ENCODE results near the gene COPS9.

The COPS9 gene

GRCh38 chr2:240123821-240124650, 12.1 kb downstream of the COPS9 start:
- no peak for DNase-seq (ENCODE audit: extremely low spot score)
- CTCF ChIA-PET: no interaction called here
- POLR2A ChIA-PET: no interaction called here
- no peak for TF ChIP-seq FOXA1 (IDR thresholded peaks at IDR 0.05)
- TF ChIP-seq LEF1 (IDR thresholded peaks at IDR 0.05; ENCODE audit: borderline replicate concordance): no peak
- no peak for TF ChIP-seq SP1 (IDR thresholded peaks at IDR 0.05)
- no peak for TF ChIP-seq PKNOX1 (IDR thresholded peaks at IDR 0.05)
- TF ChIP-seq FOXM1 (IDR thresholded peaks at IDR 0.05; ENCODE audit: borderline replicate concordance): no peak
- no peak for TF ChIP-seq FOXK2 (IDR thresholded peaks at IDR 0.05)
- no peak for TF ChIP-seq ARNT (IDR thresholded peaks at IDR 0.05)

GRCh38 chr2:240121675-240122074, 14.4 kb downstream of the COPS9 start:
- TF ChIP-seq NFRKB (IDR thresholded peaks at IDR 0.05) (no peak), CTBP1 (IDR thresholded peaks at IDR 0.05; ENCODE audit: borderline replicate concordance) (no peak), FOXM1 (IDR thresholded peaks at IDR 0.05; ENCODE audit: borderline replicate concordance) (no peak), TARDBP (IDR thresholded peaks at IDR 0.05) (no peak), SP1 (IDR thresholded peaks at IDR 0.05) (no peak), PKNOX1 (IDR thresholded peaks at IDR 0.05) (no peak), ELF4 (IDR thresholded peaks at IDR 0.05) (no peak), L3MBTL2 (conservative IDR thresholded peaks at IDR 0.05) (no peak), BHLHE40 (IDR thresholded peaks at IDR 0.05; ENCODE audit: borderline replicate concordance) (no peak), FOXK2 (IDR thresholded peaks at IDR 0.05) (no peak), FOXA1 (IDR thresholded peaks at IDR 0.05) (no peak), ZNF384 (IDR thresholded peaks at IDR 0.05) (no peak), HDGF (IDR thresholded peaks at IDR 0.05; ENCODE audit: borderline replicate concordance) (no peak), SUZ12 (IDR thresholded peaks at IDR 0.05) (no peak)
- CTCF ChIA-PET: no interaction called here
- DNase-seq (ENCODE audit: extremely low spot score): no peak

GRCh38 chr2:240121190-240121589, 14.9 kb downstream of the COPS9 start:
- TF ChIP-seq TARDBP (IDR thresholded peaks at IDR 0.05) (no peak), L3MBTL2 (conservative IDR thresholded peaks at IDR 0.05) (no peak), SUZ12 (IDR thresholded peaks at IDR 0.05) (no peak), CTBP1 (IDR thresholded peaks at IDR 0.05; ENCODE audit: borderline replicate concordance) (no peak), FOXM1 (IDR thresholded peaks at IDR 0.05; ENCODE audit: borderline replicate concordance) (no peak)
- ChIA-PET CTCF (no interaction called here), POLR2A (no interaction called here)
- DNase-seq (ENCODE audit: extremely low spot score): no peak

More at GRCh38 chr2:240121675-240122074, 14.4 kb downstream of the COPS9 start:
- POLR2A ChIA-PET: no interaction called here

- ChIA-PET POLR2A (no interaction called here), CTCF (no interaction called here)
- DNase-seq (ENCODE audit: extremely low spot score): no peak
- no peak for TF ChIP-seq TARDBP (IDR thresholded peaks at IDR 0.05)
These were observed 21.9 kb downstream of the COPS9 start for GRCh38 chr2:240114233-240114632.

- CTCF ChIA-PET: no interaction called here
These were observed 23.0 kb downstream of the COPS9 start for GRCh38 chr2:240112914-240113690.

GRCh38 chr2:240111253-240111652, 24.9 kb downstream of the COPS9 start:
- ChIA-PET CTCF (no interaction called here), POLR2A (no interaction called here)
- no peak for TF ChIP-seq ELF4 (IDR thresholded peaks at IDR 0.05)
- no peak for TF ChIP-seq NFRKB (IDR thresholded peaks at IDR 0.05)
- TF ChIP-seq FOXM1 (IDR thresholded peaks at IDR 0.05; ENCODE audit: borderline replicate concordance): no peak
- TF ChIP-seq ARNT (IDR thresholded peaks at IDR 0.05): no peak
- no peak for TF ChIP-seq PKNOX1 (IDR thresholded peaks at IDR 0.05)
- no peak for TF ChIP-seq ZNF384 (IDR thresholded peaks at IDR 0.05)
- TF ChIP-seq L3MBTL2 (conservative IDR thresholded peaks at IDR 0.05): no peak
- no peak for TF ChIP-seq HDGF (IDR thresholded peaks at IDR 0.05; ENCODE audit: borderline replicate concordance)
- no peak for TF ChIP-seq LEF1 (IDR thresholded peaks at IDR 0.05; ENCODE audit: borderline replicate concordance)
- no peak for TF ChIP-seq SP1 (IDR thresholded peaks at IDR 0.05)
- no peak for TF ChIP-seq TARDBP (IDR thresholded peaks at IDR 0.05)
- no peak for TF ChIP-seq BHLHE40 (IDR thresholded peaks at IDR 0.05; ENCODE audit: borderline replicate concordance)
- TF ChIP-seq CTBP1 (IDR thresholded peaks at IDR 0.05; ENCODE audit: borderline replicate concordance): no peak
- TF ChIP-seq SUZ12 (IDR thresholded peaks at IDR 0.05): no peak
- no peak for TF ChIP-seq FOXK2 (IDR thresholded peaks at IDR 0.05)
- no peak for TF ChIP-seq FOXA1 (IDR thresholded peaks at IDR 0.05)
- no peak for DNase-seq (ENCODE audit: extremely low spot score)

More at GRCh38 chr2:240112914-240113690, 23.0 kb downstream of the COPS9 start:
- POLR2A ChIA-PET: no interaction called here
- no peak for DNase-seq (ENCODE audit: extremely low spot score)
- TF ChIP-seq NFRKB (IDR thresholded peaks at IDR 0.05) (no peak), BHLHE40 (IDR thresholded peaks at IDR 0.05; ENCODE audit: borderline replicate concordance) (no peak), PKNOX1 (IDR thresholded peaks at IDR 0.05) (no peak), ELF4 (IDR thresholded peaks at IDR 0.05) (no peak), L3MBTL2 (conservative IDR thresholded peaks at IDR 0.05) (no peak), FOXM1 (IDR thresholded peaks at IDR 0.05; ENCODE audit: borderline replicate concordance) (no peak), LEF1 (IDR thresholded peaks at IDR 0.05; ENCODE audit: borderline replicate concordance) (no peak)
